Measurements from ENCODE around the gene TICRR.

Gene TICRR

DNA sequence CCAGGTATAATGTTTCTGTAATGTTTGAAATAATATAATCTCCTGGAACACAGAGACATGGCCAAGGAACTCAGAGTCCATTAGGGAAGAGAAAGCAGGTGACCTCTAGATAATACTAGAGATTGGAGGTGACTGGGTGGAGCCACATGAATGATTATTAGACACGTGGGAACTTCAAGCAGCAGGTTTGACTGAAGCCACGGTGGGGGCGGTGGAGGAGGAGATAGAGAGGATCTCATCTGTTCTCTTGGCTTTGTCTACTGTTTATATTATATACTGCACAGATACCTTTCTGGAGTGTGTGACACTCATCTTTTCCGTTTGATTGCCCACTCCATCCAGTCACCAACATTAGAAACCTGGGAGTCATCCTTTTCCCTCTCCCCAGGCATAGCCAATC, 46.3 kb downstream of the TICRR start:
- no peak overlapping the region for H3K4me3 ChIP-seq (ENCODE audit: low read depth, low read length)
- DNase-seq (ENCODE audit: low read depth), result no peak

DNA sequence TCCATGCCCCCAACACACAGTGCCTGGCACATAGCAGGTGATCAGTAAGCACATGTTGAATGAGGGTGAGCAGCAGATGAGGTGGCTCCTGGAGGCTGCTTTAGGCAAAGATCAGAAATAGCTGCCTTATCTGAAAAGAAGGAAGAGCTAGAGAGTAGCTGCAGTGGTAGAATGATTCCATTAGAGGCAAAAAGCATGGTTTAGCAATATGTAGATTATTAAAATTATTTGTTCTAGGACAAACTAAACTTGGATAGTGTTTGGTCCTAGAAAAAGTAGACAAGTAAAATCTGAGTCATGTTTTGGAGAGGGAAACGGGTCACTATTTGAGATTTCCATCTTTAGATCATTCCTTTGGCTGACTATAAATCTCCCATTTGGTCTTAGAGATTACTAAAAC, 47.9 kb downstream of the TICRR start:
- H3K4me3 ChIP-seq (ENCODE audit: low read depth, low read length), result no peak overlapping the region
- DNase-seq (ENCODE audit: low read depth), result no peak

DNA sequence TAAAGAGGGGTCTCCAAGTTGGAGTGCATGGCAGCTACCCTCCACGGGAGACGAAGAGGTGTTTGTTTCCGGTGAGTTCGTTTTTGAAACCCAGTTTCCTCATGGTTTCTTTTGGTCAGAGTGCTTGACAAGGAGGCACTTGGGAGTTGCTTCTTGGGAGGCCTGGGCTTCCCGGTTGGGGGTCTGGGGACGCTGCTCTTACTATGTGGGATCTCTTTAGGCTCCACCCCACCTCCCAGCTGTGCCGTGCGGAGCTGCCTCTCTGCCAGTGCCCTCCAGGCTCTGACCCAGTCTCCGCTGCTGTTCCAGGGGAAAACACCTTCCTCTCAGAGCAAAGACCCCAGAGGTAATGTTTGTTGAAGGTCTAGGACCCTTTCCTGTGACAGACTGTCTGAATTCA, 50.4 kb downstream of the TICRR start:
- DNase-seq (ENCODE audit: low read depth), result no peak
- H3K4me3 ChIP-seq (ENCODE audit: low read depth, low read length), result no peak overlapping the region

DNA sequence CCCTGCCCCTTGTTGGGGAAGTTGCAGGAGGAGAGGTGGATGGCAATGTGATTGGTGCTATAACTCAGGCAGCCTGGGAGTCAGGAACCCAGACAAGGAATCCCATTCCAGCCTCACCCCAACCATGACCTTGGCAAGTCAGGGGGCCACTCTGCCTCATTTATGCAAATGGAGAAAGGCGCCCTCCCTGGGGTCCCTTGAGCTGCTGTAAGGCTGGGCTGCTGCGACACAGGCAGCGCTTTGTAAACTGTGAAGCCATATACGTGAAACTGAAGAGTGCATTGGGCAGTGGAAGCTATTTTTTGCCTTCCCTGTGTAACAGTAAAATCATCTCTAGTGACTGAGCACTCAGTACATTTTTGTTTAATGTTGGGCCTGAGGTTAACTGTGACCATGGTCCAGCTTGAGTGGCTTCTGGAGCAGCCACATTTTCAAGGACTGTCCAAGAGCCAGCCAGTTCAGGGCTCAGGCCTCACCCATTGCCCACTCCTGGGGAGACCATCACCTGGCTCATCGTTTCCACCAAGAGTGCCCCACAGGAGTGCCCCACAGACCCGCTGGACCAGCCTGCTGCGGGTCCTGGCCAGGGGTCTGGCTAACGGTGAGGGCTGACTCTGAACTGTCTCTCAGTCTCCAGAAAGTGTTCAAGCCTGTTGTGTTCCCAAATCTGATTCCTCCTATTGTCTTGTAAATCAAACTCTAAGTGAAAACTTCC, 52.1 kb downstream of the TICRR start:
- no peak for DNase-seq (ENCODE audit: low read depth)
- no peak overlapping the region for H3K4me3 ChIP-seq (ENCODE audit: low read depth, low read length)

DNA sequence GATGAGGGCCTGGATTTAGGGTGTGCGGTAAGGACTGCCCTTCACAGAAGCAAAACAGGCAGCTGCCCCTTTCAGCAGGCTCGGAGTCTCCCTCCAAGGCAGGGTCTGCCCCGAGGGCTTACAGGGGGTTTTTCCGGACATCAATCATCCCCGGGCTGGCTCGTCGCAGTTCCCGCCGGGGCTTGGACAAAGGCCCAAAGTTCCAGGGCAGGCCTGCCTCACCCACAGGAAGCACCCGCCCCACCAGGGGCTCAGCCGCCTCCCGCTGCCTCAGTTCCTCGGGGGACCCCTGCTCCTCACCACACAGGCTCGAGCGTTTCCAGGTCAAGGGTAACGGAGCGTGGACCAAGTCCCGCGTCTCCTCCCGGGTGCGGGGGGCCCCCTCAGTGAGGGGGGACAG, 53.0 kb downstream of the TICRR start:
- H3K4me3 ChIP-seq (ENCODE audit: low read depth, low read length), result no peak overlapping the region
- DNase-seq (ENCODE audit: low read depth), result no peak

DNA sequence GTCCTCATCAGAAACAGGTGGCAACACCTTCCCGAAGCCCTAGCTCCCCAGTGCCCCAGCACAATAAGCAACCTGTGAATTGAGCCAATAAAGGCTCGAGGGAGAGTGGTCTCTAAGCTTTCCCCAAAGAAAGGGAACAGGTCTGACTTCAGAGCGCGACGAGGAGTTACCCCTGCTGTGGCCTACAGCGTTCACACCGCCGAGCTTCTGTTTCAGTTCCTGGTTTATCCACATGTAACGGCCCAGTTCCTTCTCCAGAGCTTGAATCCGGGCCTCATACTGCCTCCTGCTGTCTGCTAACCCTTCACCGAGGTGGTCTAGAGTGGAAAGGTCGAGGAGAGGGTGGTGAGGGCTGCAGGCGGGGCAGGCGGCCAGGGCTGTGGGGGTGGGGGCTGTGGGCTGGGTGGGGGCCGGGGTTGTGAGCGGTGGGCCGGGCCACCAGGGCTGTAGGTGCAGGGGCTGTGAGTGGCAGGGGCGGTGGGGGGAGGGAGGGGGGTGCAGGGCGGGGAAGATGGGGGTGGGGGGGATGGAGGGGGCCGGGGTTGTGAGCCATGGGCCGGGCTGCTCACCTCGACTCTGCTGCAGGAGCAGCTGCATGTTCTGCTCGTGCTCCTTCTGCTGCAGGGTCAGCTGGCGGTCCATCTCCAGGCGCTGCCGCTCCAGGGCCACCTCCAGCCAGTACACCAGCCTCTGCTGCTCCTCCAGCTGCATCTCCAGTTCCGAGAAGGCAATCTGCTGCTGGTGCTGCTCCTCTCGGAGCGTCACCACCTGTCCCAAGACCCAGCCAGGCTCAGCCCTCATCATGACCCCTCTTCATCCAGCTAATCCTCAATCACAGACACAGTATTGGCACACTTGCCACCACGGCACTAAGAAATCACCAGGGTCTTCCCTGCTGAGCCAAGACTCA, 53.8 kb downstream of the TICRR start:
- DNase-seq (ENCODE audit: low read depth), result no peak
- H3K4me3 ChIP-seq (ENCODE audit: low read depth, low read length), result no peak overlapping the region

DNA sequence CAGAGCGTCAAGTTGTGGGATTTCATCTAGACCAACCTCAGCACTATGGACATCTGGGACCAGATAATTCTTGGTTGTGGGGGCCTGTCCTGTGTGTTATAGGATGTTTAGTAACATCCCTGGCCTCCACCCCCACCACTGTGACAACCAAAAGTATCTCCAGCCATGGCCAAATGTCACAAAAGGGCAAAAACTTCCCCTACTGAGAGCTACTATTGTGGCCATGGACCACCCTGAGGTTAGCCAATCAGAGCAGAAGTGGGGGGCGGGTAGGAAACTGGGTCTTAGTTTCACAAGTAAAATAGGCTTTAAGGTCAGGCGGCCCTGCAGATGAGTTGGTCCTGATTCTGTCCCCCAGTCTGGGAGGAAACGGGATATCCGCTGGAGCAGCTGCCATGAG, 54.6 kb downstream of the TICRR start:
- no peak overlapping the region for H3K4me3 ChIP-seq (ENCODE audit: low read depth, low read length)
- no peak for DNase-seq (ENCODE audit: low read depth)

DNA sequence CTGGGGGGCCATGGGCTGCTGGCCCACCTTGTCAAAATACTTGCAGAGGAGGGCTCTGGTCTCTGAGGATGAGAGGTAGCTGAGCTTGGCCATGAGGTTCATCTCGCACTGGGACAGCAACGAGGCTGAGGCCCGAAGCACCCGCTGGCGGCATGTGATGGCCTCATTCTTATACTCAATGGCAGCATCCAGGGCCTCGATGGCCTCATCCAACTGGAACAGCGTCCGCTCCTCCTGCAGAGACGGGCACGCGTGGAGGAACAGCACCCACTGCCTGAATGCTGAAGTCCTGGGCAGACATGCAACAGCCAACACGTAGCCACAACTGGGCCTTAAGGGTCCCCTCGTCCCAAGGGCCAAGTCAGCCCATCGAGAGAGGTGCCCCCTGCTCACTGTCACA, 55.0 kb downstream of the TICRR start:
- DNase-seq (ENCODE audit: low read depth), result no peak
- no peak overlapping the region for H3K4me3 ChIP-seq (ENCODE audit: low read depth, low read length)

DNA sequence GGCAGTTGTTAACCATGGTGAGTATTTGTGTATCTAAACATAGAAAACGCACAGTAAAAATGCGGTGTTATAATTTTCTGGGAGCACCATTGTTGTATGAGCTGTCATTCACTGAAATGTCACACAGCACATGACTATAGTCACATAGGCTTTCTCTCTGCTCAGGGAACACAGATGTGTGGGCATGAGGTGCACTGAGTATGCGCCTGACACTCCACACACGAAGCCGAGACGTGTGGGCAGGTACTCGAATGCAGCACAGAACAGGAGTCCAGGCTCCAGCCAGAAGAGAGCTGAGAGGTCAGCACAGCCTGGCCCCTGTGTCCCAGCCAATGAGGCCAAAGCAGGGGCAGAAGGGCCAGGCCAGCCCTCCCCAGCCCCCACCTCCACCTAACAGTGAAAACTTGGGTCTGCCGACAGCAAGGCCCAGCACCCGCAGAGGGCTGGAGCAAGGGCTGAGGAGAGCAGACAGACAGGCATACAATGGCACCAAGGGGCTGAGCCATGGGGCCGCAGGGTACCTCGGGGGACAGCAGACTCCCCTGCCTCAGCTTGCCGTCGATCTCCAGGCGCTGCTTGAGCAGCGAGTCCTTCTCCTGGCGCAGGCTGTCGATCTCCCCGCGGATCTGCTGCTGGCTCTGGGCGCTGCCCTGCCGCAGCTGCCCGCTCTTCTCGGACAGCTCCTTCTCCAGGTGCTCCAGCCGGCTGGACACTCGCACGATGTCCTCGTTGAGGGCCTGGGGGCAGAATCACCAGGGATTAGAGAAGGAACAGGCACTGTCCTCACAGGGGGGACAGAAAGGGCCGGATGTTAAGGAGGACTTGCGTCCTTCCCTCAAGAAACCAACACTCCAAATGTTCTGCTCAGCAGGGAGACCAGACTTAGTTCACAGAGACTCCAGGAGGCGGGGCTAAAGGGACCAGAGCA, 56.0 kb downstream of the TICRR start:
- H3K4me3 ChIP-seq (ENCODE audit: low read depth, low read length), result no peak overlapping the region
- no peak for DNase-seq (ENCODE audit: low read depth)

DNA sequence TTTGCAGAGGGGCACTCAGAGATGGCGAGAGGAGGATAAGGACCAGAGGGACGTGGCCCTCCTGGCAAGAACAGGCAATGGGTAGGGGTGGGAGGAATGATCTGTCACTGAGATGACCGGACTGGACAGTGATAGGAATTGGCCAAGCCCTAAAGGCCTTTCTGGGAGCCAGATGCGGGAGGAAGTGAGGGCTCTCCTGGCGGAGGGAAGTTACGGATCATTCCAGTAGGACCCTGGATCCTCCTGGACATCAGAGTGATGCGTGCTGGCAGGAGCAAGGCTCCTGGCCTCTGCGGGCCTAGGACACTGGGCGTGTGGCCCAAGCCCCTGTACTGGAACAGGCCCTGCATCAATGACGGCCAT, 56.6 kb downstream of the TICRR start:
- H3K4me3 ChIP-seq (ENCODE audit: low read depth, low read length), result no peak overlapping the region
- DNase-seq (ENCODE audit: low read depth), result no peak

DNA sequence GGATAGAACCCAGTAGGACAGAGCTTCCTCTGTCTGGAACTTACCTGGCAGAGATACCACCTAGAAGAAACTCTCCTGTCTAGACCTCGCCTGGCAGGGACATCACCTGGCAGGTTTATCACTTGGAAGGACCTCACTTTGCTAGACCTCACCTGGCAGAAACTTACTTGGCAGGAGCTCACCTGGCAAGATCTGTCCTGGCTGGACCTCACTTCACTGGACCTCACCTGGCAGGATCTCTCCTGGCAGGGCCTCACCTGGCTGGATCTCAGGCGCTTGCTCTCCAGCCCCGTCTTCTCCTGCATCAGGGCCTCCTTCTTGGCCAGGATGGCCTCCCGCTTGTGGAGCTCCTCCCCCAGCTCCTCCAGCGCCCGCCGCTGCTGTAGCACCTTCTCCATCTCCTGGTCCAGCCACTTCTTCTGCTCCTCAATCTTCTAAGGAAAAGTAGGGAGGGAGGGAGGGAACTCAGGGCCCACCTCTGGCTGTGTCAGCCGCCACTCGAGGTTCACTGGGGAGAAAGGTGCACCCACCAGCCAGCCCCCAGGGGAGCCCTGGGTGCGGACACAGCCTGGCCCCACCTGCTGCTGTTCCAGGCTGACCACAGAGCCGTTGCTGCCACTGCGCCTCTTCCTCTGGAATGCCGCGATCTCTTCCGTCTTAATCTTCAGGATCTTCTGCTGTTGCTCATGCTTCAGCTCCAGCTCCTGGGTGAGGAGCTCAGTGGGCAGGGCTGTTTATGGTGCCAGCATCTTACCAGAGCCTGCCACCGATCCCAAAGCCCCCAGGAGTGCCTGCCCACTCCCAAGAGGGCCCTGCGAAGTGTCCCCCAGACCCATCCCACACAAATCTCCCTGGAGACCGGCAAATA, 57.5 kb downstream of the TICRR start:
- DNase-seq (ENCODE audit: low read depth), result no peak
- no peak overlapping the region for H3K4me3 ChIP-seq (ENCODE audit: low read depth, low read length)

DNA sequence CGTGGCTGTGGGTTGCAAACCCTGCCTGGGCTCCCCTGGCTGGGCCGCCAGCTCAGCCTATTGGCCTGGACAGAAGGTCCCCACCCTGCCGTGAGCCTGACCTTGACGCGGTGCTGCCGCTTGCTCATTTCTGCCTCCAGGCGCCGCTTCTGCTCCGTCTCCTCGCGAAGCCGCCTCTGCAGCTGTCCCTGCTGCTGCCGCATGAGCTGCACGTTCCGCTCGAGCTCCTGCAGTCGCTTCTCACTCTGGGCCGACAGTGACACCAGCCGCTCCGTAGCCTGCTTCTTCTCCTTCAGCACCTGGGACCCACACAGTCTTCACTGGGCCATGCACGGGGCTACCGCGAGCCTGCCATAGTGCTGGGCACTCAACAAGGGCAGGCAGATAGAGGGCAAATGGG, 58.3 kb downstream of the TICRR start:
- no peak overlapping the region for H3K4me3 ChIP-seq (ENCODE audit: low read depth, low read length)
- no peak for DNase-seq (ENCODE audit: low read depth)

DNA sequence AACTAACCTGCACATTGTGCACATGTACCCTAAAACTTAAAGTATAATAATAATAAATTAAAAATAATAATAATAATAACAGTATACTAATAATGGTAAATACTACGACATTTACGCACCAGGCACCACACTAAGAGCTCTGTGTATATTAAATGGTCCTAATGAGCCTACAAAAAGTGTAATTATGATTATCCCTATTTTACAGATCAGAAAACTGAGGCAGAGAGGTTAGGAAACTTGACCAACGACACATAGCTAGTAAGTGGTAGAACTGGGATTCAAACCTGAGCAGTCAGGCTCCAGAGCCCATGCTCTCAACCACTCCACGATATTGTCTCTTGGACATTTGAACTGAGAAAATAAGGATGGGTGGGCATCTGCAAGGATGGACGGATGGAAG, 65.0 kb downstream of the TICRR start:
- DNase-seq (ENCODE audit: low read depth), result no peak

DNA sequence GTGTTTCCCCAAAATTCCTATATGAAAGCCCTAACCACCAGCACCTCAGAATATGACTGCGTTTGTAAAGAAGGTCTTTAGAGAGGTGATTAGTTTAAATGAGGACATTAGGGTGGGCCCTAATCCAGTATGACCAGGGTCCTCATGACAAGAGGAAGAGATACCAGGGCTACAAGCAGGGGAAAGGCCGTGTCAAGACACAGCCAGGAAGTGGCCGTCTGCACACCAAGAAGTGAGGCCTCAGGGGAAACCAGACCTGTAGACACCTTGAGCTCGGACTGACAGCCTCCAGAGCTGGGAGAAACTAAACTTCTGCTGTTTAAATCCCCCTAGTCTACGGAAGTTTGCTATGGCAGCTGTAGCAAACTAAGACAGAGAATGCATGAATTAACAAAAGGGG, 65.8 kb downstream of the TICRR start:
- no peak overlapping the region for H3K4me3 ChIP-seq (ENCODE audit: low read depth, low read length)
- DNase-seq (ENCODE audit: low read depth), result no peak

More for the DNA sequence above, 65.0 kb downstream of the TICRR start:
- no peak overlapping the region for H3K4me3 ChIP-seq (ENCODE audit: low read depth, low read length)

DNA sequence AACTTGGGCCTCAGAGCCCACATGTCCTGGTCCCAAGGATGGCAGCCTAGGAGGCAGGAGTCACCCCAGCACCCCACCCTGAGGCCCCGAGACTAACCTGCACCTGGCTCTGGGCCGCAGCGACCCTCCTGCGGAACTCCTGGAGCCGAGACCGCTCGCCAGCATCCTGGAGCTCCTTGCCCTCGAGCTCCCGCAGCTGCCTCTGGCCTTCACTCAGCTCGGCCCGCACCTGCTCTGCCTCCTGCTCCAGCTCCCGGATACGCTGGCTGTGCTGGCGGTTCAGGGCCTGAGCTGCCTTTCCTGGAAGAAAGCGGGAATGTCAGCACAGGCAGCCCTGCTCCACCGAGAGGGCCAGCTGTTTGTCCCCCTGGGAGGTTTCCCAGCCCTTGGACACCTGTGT, 66.8 kb downstream of the TICRR start:
- DNase-seq (ENCODE audit: low read depth), result no peak
- no peak overlapping the region for H3K4me3 ChIP-seq (ENCODE audit: low read depth, low read length)

DNA sequence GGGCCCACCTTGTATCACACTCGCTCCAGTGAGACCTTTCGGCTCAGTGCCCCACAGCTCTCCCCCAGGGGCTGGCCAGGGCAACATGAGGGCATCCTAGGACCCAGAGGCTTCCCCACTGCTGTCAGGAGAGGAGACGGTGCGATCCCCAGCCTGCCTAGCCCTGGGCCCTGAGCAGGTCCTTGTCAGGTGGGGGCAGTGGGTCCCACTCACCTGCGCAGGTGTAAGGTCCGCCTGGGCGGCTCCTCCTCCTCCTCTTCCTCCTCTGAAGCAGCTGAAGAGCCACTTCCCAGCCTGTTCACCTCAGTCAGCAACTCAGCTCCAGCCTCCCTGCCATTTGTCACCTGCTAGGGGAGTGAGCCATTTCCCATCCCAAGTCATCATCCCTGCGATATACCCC, 70.4 kb downstream of the TICRR start:
- DNase-seq (ENCODE audit: low read depth), result no peak
- H3K4me3 ChIP-seq (ENCODE audit: low read depth, low read length), result no peak overlapping the region

DNA sequence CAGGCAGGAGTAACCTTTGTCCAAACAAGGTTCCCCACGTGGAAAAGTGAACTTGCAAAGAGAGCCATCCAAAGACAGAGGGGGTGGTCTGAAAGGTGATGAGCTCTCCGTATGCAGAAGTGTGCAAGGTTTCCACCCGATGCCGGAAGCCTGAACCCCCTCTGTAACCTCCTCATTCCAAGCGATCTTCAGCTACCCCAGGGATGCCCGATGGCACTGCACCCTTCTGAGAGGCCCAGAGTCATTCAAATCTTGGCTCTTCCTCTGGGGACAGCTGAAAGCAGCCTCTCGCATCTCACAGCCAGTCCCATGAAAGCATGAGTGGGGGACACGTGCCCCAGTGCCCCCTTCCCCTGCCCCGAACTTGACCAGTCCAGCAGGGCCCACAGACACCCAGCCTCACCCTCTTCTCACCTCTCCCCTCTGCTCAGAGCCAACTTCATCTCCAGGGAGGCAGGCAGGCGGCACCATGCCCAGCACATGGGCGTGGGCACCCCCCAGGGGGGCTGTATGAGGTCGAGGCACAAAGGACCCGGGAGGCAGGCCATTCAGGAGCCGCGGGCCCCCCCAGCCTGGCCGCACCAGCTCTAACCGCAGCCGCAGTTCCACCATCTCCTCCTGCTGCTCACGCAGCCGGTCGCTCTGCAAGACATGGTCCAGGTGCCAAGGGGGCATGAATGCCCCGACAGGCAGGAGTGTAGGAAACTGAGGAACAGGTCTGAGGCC, 71.3 kb downstream of the TICRR start:
- no peak overlapping the region for H3K4me3 ChIP-seq (ENCODE audit: low read depth, low read length)
- no peak for DNase-seq (ENCODE audit: low read depth)

DNA sequence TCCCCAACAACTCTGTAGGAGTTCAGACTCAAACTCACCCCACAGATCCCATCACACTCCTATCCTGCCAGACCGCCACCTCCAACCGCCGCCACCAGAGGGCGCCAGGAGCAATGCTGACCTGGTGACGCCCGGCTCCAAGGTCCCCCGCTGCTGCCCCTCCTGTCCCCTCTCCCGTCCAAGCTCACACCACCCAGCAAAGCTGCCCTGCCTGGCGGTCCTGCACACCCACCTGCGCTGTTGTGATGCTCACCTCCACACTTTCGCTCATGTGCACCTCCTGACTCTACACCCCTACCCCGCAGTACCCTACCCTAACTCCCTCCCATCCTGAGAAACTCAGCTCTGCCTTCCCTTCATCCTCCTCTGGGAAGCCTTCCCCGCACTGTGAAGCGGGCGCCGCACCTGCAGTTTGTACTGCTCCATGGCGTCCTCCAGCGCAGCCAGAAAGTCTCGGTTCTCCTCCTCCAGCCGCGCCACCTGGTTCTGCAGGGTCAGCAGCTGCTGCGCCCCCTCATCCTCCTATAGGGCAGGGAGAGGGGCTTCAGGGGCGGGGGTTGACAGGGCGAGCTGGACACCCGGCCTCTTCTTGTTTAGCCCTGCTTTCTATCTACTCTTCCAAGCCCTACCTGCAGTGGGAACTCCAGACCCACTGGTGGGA, 72.1 kb downstream of the TICRR start:
- DNase-seq (ENCODE audit: low read depth), result no peak
- H3K4me3 ChIP-seq (ENCODE audit: low read depth, low read length), result no peak overlapping the region

All from skeletal muscle cell (primary cell).